ENCODE data around the gene ZNF2. TPM values are rescaled to one million over a fixed set of nuclear protein-coding genes. Genes with fewer than 3 reads are reported as not detected.

The ZNF2 gene
- total RNA-seq (2016; rRNA removed; fragmentation: Illumina TruSeq; extraction: Trizol) (6.1 and 8.5 TPM in 2 replicates), polyA plus RNA-seq (2011; rRNA removed) (4.3 and 4.4 TPM in 2 replicates), polyA minus RNA-seq (2011; rRNA and poly(A)+ RNA removed; ENCODE audit: low replicate concordance) (6.3 and 6.9 TPM in 2 replicates), Bru-seq, nascent RNA (percentile 75 among the genes with signal in this experiment), BruChase-seq, experiment 1, labeled RNA remaining after a 6-hour chase (percentile 63 among the genes with signal in this experiment), BruChase-seq, experiment 2, labeled RNA remaining after a 2-hour chase (percentile 68 among the genes with signal in this experiment)
- total RNA-seq (2016; cell fraction: cytosol; rRNA removed; fragmentation: Illumina TruSeq; extraction: Trizol; ENCODE audit: low read depth) = 1.1 and 1.4 TPM in 2 replicates
- 6.3 and 8.1 TPM in 2 replicates for total RNA-seq (2016; cell fraction: insoluble cytoplasmic fraction; rRNA removed; fragmentation: Illumina TruSeq; extraction: Trizol)
- total RNA-seq (2016; cell fraction: membrane; rRNA removed; fragmentation: Illumina TruSeq; extraction: Trizol) = 3.3 and 5.0 TPM in 2 replicates
- 4.2 and 6.5 TPM in 2 replicates for total RNA-seq (2016; cell fraction: nucleus; rRNA removed; fragmentation: Illumina TruSeq; extraction: Trizol)
- polyA plus RNA-seq (2011; cell fraction: cytosol; rRNA removed) = 3.1 and 4.6 TPM in 2 replicates
- polyA plus RNA-seq (2011; cell fraction: nucleus; rRNA removed) = 4.5 and 5.1 TPM in 2 replicates
- 3.2 and 4.0 TPM in 2 replicates for polyA plus RNA-seq (2012)
- polyA plus RNA-seq (2016; cell fraction: cytosol; fragmentation: Illumina TruSeq; extraction: Trizol; ENCODE audit: low read depth) = 0.46 and 0.50 TPM in 2 replicates
- 4.7 and 5.7 TPM in 2 replicates for polyA plus RNA-seq (2016; cell fraction: insoluble cytoplasmic fraction; fragmentation: Illumina TruSeq; extraction: Trizol; ENCODE audit: low read depth)
- 1.3 and 1.4 TPM in 2 replicates for polyA plus RNA-seq (2016; cell fraction: membrane; fragmentation: Illumina TruSeq; extraction: Trizol; ENCODE audit: low read depth)
- polyA plus RNA-seq (2016; cell fraction: nucleus; fragmentation: Illumina TruSeq; extraction: Trizol; ENCODE audit: insufficient read depth, low read depth) = 6.8 and 8.0 TPM in 2 replicates
- 5.3 and 6.2 TPM in 2 replicates for polyA minus RNA-seq (2011; cell fraction: cytosol; rRNA and poly(A)+ RNA removed)
- 7.1 and 7.7 TPM in 2 replicates for polyA minus RNA-seq (2011; cell fraction: nucleus; rRNA and poly(A)+ RNA removed)
- long read RNA-seq, experiment 1, partial matches to known transcripts = 1 of 6 reads
- long read RNA-seq, experiment 1, other reads (novel, unspliced or antisense) = 4 of 6 reads
- long read RNA-seq, experiment 2, partial matches to known transcripts = 1 of 14 reads
- long read RNA-seq, experiment 2, other reads (novel, unspliced or antisense) = 10 of 14 reads

GRCh38 chr2:95165371-95166064 lies at the start of gene ZNF2:
TSS of gene ZNF2 (plus strand) at chr2:95165809. CDS start at chr2:95176227, 10,418 bp downstream.
- ATAC-seq = peak; percentile 96
- in situ Hi-C loops (cut with HindIII; ENCODE audit: extremely low pct_ligation_motif_present, low pct_unique_long_range_greater_than_20kb) = no loop called here
- Histone ChIP-seq H3K9ac (ENCODE audit: insufficient read depth, low read depth, low read length) (peak within 1 kb of the TSS; percentile 95), H2AFZ (ENCODE audit: low read length) (peak within 1 kb of the TSS; percentile 99), H3K36me3 (replicated peaks in 1 of 2; ENCODE audit: control insufficient read depth in 1 of 2, insufficient read depth in 2 of 2, low read length in 2 of 2) (no peaks in the 10 kb centered on the region), H3K4me3 (replicated peaks in 1 of 3; ENCODE audit: insufficient read depth in 1 of 3, low read depth in 2 of 3, low read length in 3 of 3) (peak within 1 kb of the TSS; percentile 82 to 98 (median 91)), H3K79me2 (ENCODE audit: insufficient read depth, low read length) (peaks cover 22% of the 10 kb centered on the region), H4K20me1 (ENCODE audit: insufficient read depth, low read length) (no peaks in the 10 kb centered on the region), H3K27ac (ENCODE audit: extremely low read length, insufficient read depth, low read length) (peak within 1 kb of the TSS; percentile 94), H3K4me2 (ENCODE audit: low read depth, low read length) (peak within 1 kb of the TSS; percentile 92), H3K27me3 (ENCODE audit: control insufficient read depth in 1 of 2, insufficient read depth in 2 of 2, low read length in 2 of 2) (no peaks in the 10 kb centered on the region; a peak in 1 of 5 replicates), H3K4me1 (ENCODE audit: insufficient read depth, low read length) (peaks cover 23% of the 10 kb centered on the region), H3K9me3 (ENCODE audit: low read length) (no peaks in the 10 kb centered on the region)
- peak; percentile 94 for FAIRE-seq
- BruUV-seq (replicated peaks) = no TSS peak
- intact Hi-C loops (cut with micrococcal nuclease; ENCODE audit: unreplicated experiment) = loop anchor here (1.0 to 2.0 kb wide), 2 partner anchors 45 to 237 kb away; partner anchors contain the start of genes FAHD2A and MRPS5
- CTCF ChIA-PET (ENCODE audit: low intra/inter-chr PET ratio, low total read pairs) = no interaction called here
- WGBS (ENCODE audit: low lambda C conversion rate) = 2% methylated on average over 12 of the region's 56 CpGs
- DNase-seq (ENCODE audit: low spot score) = peak; percentile 98
- POLR2A ChIA-PET = interaction anchor here (0.7 to 3.6 kb wide), 11 partner anchors 9 to 237 kb away, joined by 3 to 48 read pairs (median 4); partner anchors contain the start of genes FAHD2A, MRPS5 and ZNF892
- TF ChIP-seq PRMT3 (CRISPR knock-in tag; IDR thresholded peaks at IDR 0.05; ENCODE audit: borderline replicate concordance, low read depth) (no peak), ARID5B (CRISPR knock-in tag; IDR thresholded peaks at IDR 0.05) (peak; percentile 64), ZNF160 (CRISPR knock-in tag; IDR thresholded peaks at IDR 0.05) (no peak), ZNF773 (CRISPR knock-in tag; IDR thresholded peaks at IDR 0.05; ENCODE audit: borderline replicate concordance) (0 out of 2 replicates have a peak, but pooled peaks have one; percentile 50), ZNF414 (CRISPR knock-in tag; IDR thresholded peaks at IDR 0.05) (no peak; the same call in 1 of the 2 replicates), ZNF329 (CRISPR knock-in tag; IDR thresholded peaks at IDR 0.05; ENCODE audit: low read depth) (peak; percentile 47; the same call in 1 of the 2 replicates), ZNF282 (IDR thresholded peaks at IDR 0.05; ENCODE audit: partially characterized antibody) (no peak), TOE1 (CRISPR knock-in tag; IDR thresholded peaks at IDR 0.05) (peak; percentile 12; the same call in 1 of the 2 replicates), YEATS4 (CRISPR knock-in tag; IDR thresholded peaks at IDR 0.05; ENCODE audit: borderline replicate concordance) (peak; percentile 97), ZNF720 (CRISPR knock-in tag; IDR thresholded peaks at IDR 0.05) (no peak), HES4 (CRISPR knock-in tag; IDR thresholded peaks at IDR 0.05; ENCODE audit: borderline replicate concordance) (peak; percentile 80; the same call in 1 of the 2 replicates), ZNF510 (CRISPR knock-in tag; IDR thresholded peaks at IDR 0.05; ENCODE audit: low read depth) (0 out of 2 replicates have a peak, but pooled peaks have one; percentile 26)

Measured in HepG2 (cell line).